AG04450 (cell line): ENCODE measurements around the gene BCOR. TPM values are rescaled to one million over a fixed set of nuclear protein-coding genes. Genes with fewer than 3 reads are reported as not detected.

ENCODE experiments used
- CTCF ChIA-PET: fragments of 300-600, 350-600 bp; formaldehyde crosslinking; extraction: SDS; loops from one replicate; lab custom pipeline; 2022; ENCODE audit warnings: antibody characterized with exemption, inconsistent platforms; lab: Charles Lee
- POLR2A ChIA-PET: fragments of 350-600 bp; formaldehyde crosslinking; extraction: SDS; loops from one replicate; lab custom pipeline; 2021; ENCODE audit warnings: antibody characterized with exemption, inconsistent platforms; lab: Yijun Ruan, JAX
- DNase-seq: peaks from one replicate; pipeline ENCODE4 v3.0.0-alpha.2; 2011; ENCODE audit warnings: low read depth, low spot score
- H3K27ac ChIP-seq: one replicate; pipeline ENCODE4 v1.5.1; 2012; ENCODE audit warnings: low read depth, low read length, control low read depth
- H3K27me3 ChIP-seq: one replicate; pipeline ENCODE4 v1.6.0; 2012; ENCODE audit warnings: low read length; ENCODE audit not compliant: control insufficient read depth, insufficient read depth
- H3K4me3 ChIP-seq: 2 replicates; pipeline ENCODE4 v1.5.1; 2011; ENCODE audit warnings: mild to moderate bottlenecking, low read depth, low read length, control low read depth
- H3K9me3 ChIP-seq: 2 replicates; pipeline ENCODE4 v1.5.1; 2012; ENCODE audit warnings: low read length; ENCODE audit not compliant: control insufficient read depth, insufficient read depth
- polyA plus RNA-seq: library from polyadenylated mRNA; depleted of rRNA; stranded (reverse); fragments of >200 nt; gene quantifications from 2 replicates; pipeline ENCODE4 v1.2.3, GENCODE V29; 2011
- TF ChIP-seq, protein P1 (sequence below): IDR thresholded peaks from 2 replicates; pipeline ENCODE4 v1.5.1; 2011; ENCODE audit warnings: low read depth, low read length, control low read depth, inconsistent platforms

Gene BCOR
- polyA plus RNA-seq, 1 experiment = 5.4 TPM

DNA sequence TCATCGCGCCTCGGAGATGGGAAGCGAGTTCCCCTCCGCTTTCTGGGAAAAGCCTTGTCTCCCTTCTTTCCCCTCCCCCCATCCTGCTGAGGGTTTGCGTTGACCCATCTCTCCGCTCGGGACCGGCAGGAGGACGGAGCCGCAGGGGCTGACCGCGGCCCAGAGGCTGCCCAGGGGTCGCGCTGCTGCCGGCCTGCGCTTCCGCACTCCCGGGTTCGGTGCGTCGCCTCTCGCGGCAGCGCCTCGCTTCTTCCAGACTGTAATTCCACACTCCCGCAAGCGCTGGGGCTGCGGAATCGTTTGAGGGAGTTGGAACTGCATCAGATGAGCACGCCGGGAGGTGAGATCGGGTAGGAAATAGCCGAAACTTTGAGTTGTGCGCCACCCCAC, 88.3 kb downstream of the BCOR start:
- DNase-seq = no peak
- TF ChIP-seq, protein P1, sequence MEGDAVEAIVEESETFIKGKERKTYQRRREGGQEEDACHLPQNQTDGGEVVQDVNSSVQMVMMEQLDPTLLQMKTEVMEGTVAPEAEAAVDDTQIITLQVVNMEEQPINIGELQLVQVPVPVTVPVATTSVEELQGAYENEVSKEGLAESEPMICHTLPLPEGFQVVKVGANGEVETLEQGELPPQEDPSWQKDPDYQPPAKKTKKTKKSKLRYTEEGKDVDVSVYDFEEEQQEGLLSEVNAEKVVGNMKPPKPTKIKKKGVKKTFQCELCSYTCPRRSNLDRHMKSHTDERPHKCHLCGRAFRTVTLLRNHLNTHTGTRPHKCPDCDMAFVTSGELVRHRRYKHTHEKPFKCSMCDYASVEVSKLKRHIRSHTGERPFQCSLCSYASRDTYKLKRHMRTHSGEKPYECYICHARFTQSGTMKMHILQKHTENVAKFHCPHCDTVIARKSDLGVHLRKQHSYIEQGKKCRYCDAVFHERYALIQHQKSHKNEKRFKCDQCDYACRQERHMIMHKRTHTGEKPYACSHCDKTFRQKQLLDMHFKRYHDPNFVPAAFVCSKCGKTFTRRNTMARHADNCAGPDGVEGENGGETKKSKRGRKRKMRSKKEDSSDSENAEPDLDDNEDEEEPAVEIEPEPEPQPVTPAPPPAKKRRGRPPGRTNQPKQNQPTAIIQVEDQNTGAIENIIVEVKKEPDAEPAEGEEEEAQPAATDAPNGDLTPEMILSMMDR = no peak
- H3K27ac ChIP-seq = no peak overlapping the region
- CTCF ChIA-PET = no interaction called here
- POLR2A ChIA-PET = no interaction called here
- H3K4me3 ChIP-seq = no peak overlapping the region
- peaks cover 3% of the 10 kb centered on the region for H3K27me3 ChIP-seq
- peaks cover 10% of the 10 kb centered on the region for H3K9me3 ChIP-seq

- ChIA-PET CTCF (no interaction called here), POLR2A (no interaction called here)
- TF ChIP-seq, protein P1 = no peak
- Histone ChIP-seq H3K4me3 (no peak overlapping the region), H3K27ac (no peak overlapping the region), H3K9me3 (peaks cover 10% of the 10 kb centered on the region), H3K27me3 (peaks cover 3% of the 10 kb centered on the region)
- DNase-seq = no peak
Observed at GRCh38 chrX:40008791-40009461, 88.8 kb downstream of the BCOR start.

- TF ChIP-seq, protein P1 = no peak
- H3K4me3 ChIP-seq = no peak overlapping the region
- H3K27ac ChIP-seq = no peak overlapping the region
- ChIA-PET POLR2A (no interaction called here), CTCF (no interaction called here)
- peaks cover 3% of the 10 kb centered on the region for H3K27me3 ChIP-seq
- no peak for DNase-seq
- H3K9me3 ChIP-seq = peaks cover 10% of the 10 kb centered on the region
Observed at GRCh38 chrX:40007756-40008705, 89.7 kb downstream of the BCOR start.

GRCh38 chrX:40007131-40007755, 90.5 kb downstream of the BCOR start:
- H3K27me3 ChIP-seq = peaks cover 3% of the 10 kb centered on the region
- no peak overlapping the region for H3K27ac ChIP-seq
- no peak overlapping the region for H3K4me3 ChIP-seq
- H3K9me3 ChIP-seq = peaks cover 10% of the 10 kb centered on the region
- ChIA-PET POLR2A (no interaction called here), CTCF (no interaction called here)
- no peak for DNase-seq
- TF ChIP-seq, protein P1 = no peak
